T-helper 22 cell (primary cell): ENCODE data around the gene STK39.
"Not testable (repeated sequence)": the region's sequence is repeated elsewhere in the genome, so short reads cannot be mapped to it uniquely, and the experiment has no call there.

Source experiments
- DNase-seq: peaks from one replicate; pipeline ENCODE4 v3.0.0-alpha.2; 2020; ENCODE audit warnings: low read depth

Gene STK39

DNA sequence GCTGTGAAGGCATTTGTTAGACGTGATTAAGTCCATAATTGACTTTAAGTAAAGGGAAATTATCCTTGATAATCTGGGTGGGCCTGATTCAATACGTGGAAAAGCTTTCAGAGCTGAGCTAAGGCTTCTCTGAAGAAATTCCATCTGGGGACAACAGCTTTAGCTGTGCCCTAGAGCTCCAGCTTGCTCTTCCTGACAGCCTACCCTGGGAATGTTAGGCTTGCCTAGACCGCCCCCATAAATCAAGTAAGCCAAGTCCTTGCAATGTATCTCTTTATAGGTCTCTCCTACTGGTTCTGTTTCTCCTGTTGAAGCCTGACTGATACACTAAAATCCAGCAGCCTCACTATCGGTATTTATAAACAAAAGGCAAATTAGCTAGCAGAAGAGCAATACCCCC is 160.0 kb downstream of the STK39 start:
- no peak for DNase-seq

DNA sequence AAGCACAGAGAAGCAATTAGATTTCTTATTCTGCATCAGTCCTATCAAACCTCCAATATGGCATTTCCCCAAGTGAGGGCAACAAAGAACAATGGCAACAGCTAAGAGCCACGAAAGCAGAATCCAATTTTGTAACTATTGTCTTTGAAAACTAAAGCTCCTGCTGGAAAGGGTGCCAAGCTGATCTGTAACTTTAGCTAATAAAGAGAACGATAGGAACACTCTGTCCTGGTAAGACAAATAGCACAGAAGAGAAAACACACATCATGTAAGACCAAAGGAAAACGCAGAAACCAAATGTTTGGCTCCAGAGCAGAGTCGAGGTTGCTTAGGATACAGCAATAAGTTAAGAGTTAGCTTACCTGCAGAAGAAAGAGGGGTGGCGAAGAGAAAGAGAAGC is 160.5 kb downstream of the STK39 start:
- DNase-seq, result no peak

DNA sequence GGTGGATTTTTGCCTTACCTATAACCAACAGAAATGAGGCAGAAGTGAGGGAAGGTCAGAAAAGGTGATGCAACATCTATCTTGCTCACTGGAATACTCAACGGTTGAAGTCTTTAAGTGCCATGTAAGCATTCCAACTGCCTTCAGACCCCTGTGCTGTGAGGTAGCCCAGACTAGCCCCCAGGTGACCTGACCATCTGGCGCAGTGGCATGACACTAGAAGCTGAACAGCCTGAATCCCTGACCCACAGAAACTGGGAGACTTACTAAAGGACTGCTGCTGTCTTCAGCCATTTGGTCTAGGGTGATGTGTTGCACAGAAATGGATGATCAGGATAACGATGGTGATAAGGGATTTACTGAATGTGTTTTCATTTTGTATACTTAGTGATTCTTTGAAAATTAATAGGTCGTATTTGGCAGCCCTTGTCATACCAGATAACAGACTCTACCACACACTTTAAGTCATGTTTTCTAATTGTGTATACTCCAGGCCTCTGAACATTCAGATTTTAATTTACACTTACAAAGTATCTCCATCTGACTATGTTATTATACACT is 161.5 kb downstream of the STK39 start:
- DNase-seq, result no peak

GRCh38 chr2:168084288-168084687 is 163.1 kb downstream of the STK39 start:
- no peak for DNase-seq

- DNase-seq, result not testable (repeated sequence)
Observed at GRCh38 chr2:168081452-168081851, 165.9 kb downstream of the STK39 start.

- no peak for DNase-seq
Observed at GRCh38 chr2:168079236-168079635, 168.2 kb downstream of the STK39 start.

- DNase-seq, result no peak
Observed at GRCh38 chr2:168076731-168077130, 170.7 kb downstream of the STK39 start.

GRCh38 chr2:168075446-168075845 is 171.9 kb downstream of the STK39 start:
- DNase-seq, result no peak

GRCh38 chr2:168072626-168073303 is 174.6 kb downstream of the STK39 start:
- DNase-seq, result no peak

- no peak for DNase-seq
Observed at GRCh38 chr2:168064011-168064998, 183.1 kb downstream of the STK39 start.

DNA sequence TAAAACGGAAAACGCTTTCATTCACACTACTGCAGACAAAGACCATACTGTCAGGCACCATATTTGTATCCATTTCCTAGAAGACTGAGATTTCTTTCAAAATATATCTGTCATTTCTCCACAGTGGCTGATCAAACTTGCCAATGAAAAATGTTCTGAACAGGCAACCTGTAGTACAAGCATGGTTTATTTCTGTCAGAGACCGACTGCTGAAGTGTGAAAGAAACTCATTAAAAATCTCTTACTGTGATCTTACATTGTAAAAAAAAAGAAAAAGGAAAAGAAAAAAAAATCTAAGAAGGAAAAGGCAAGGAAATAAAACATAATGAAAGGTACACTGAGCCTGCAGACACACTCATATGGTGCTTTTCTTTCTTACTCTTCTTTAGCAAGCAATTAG is 184.5 kb downstream of the STK39 start:
- DNase-seq, result no peak

DNA sequence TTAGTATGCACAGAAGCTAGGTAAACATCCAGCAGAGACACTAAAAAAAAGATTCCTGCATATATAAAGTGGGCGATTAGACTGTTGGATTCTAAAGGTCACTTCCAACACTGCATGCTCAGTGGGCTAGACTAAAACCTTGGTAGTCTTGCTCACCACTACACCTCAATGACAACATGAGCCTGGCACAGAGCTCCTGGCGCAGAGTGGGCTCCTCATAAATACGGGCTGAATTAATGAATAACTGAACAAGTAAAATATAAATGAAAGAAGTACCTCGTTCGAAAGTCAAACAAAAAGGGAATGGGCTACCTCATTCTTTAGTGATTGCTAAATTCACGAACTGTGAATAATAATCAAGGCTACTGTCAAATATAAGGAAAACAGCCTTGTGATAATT is 185.3 kb downstream of the STK39 start:
- DNase-seq, result no peak

DNA sequence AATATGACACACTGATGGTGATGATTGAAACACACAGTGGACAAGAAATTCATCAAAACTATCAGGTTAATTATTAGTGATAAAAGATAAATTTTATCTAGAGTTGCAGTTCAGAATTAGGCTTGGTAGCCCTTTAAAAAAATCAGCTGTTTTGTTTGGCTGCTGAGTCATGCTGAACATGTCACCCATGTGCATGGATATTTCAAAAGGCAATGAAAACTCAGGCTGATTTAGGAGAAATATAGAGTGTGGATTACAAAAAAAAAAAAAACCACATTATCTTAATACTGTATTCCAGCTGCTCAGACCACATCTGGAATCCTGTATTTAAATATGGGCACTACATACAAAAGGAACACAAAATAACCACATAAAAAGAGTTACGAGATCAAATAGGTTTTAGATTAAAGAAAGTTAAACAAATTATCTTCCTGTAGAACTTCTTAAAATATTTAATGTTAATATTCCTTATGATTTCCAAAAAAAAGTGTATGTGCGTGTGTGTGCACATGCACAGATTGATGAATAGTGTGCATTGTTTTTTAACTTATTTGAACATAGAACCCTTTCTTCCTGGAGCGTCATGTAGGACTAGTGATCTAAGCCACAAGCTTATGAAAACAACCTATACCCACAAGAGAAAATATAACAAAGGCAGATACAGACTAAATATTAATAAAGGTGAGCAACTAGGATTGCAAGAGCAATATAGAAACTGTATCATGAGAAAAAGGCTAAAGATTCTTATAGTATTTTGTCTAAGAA is 186.2 kb downstream of the STK39 start:
- DNase-seq, result no peak

DNA sequence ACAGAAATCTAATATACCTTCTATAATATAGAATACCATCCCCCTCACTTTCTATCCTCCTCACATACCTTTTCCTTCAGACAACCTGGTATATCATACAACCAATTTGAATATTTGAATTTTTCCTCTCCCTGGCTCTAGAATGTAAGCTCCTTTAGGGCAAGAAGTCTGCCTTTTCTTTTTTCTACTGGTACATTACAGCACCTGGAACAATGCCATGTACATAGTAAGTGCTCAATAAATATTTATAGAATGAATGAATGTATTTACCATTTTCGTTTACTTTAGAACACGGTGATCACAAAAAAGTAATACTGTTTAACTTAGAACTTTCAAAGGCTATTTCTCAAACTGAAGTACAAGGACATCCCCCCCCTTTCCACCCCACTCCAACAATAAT is 187.6 kb downstream of the STK39 start:
- DNase-seq, result no peak

DNA sequence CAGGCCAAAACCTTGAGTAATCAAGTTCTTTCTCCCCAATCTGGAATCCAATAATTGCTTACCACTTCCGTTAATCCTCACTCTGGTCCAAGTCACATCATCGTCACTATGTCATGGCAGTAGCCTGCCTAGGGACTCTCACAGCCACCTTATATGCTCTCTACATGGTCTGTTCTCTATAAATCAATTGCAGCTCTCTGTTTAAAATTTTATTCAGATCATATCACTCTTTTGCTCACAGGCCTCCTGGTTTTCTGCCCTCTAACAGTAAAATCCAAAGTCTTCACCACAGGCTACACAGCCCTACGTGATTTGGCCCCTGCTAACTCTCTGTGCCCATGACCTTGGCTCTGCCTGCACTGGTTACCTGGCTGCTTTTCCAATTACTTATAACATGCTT is 188.7 kb downstream of the STK39 start:
- no peak for DNase-seq

DNA sequence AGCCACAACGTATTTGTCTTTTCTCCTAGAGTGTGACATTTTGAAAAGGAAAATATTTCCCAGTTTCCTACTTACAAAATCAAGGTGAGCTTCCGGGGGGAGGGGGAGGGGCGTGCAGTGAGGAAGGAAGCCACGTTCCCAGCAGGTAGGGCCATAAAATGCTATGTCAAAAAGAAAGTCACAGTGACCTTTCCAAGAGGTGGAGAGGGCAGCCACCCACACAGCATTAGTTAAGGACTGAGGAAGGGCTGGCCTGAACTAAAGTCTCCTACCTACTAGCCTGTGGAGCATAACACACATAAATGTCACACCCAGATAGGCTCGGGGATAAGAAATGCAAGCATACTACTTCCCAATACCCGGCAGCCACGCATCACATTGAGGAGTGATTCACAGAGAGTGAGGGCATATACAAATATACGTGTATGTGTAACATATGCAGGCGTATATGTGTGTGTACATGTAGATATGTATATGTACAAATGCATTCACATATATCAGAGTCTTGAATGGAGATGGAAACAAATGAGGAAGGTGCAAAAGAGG is 191.1 kb downstream of the STK39 start:
- no peak for DNase-seq

DNA sequence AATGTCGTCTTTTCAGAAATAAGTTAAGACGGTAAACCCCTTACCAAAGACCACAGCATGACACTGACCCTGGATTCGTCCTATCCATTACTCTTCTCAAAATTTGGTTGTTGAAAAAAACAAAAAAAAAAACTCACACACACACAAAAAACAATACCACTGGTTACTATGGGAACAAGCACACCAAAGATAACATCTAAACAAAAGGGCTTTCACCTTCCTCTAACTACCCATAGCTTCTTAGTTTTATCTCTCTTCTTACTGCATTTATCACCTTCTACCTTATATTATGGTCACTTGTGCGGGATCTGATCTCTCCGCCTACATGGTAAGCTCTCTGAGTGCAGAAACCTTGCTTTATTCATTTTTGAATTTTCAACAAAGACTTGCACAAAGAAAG is 192.7 kb downstream of the STK39 start:
- DNase-seq, result no peak

DNA sequence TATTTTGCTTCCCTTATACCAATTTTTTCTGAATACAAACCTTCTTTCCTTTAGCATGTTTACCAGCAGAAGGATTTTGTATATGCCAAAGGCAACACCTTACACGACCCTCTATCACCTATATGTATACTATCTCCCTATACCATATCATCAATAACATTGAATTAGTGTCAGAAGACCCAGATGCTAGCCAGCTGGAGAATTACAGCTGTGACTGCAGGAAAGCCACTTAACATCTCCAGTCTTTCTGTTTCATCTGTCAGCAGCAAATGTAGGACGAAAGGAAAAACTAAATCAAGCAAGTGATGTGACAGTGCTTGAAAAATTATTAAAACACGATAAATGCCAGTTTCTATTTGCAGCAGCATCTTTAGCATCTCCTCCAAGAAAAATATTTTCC is 193.7 kb downstream of the STK39 start:
- no peak for DNase-seq

- no peak for DNase-seq
Observed at GRCh38 chr2:168052773-168053172, 194.6 kb downstream of the STK39 start.

- no peak for DNase-seq
Observed at GRCh38 chr2:168050377-168050776, 197.0 kb downstream of the STK39 start.

DNA sequence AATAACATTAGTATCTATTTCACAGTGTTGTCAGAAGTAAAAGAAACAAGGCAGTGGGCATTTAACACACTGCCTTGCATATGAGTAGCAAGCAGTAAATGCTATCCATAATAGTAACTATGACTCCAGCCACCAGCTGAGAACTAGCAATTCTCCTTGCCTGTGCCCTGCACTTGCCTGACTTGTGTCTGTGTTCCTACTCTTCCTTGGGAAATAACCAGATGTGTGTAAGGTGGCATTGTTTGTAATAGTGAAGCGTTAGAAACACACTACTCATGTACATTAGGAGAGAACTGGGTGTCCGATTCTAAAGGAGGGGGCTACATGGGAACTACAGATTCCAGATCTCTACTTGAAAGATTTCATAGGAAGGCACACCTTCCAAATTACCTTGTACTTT is 197.8 kb downstream of the STK39 start:
- DNase-seq, result no peak

GRCh38 chr2:168047091-168047690 is 200.2 kb downstream of the STK39 start:
- DNase-seq, result no peak
